Activated naive CD4-positive, alpha-beta T cell treated with anti-CD3 and anti-CD28 coated beads for 36 hours (primary cell): ENCODE measurements around the gene TSC22D2. TPM values are rescaled to one million over a fixed set of nuclear protein-coding genes. Genes with fewer than 3 reads are reported as not detected.

Source experiments
- CTCF ChIA-PET: fragments of 350-600 bp; sonication (Branson Sonifier 250); formaldehyde crosslinking; loops from one replicate; lab custom pipeline; 2021; ENCODE audit warnings: antibody characterized with exemption; lab: Charles Lee
- DNase-seq: peaks from one replicate; pipeline ENCODE4 v3.0.0-alpha.2; 2020
- H3K27ac Mint-ChIP-seq: one replicate; pipeline ENCODE4 v1.8.0; 2021; ENCODE audit warnings: mild to moderate bottlenecking, mixed read lengths
- H3K27me3 Mint-ChIP-seq: one replicate; pipeline ENCODE4 v1.8.0; 2021; ENCODE audit warnings: low read depth, mixed read lengths
- H3K36me3 Mint-ChIP-seq: one replicate; pipeline ENCODE4 v1.8.0; 2021; ENCODE audit warnings: low read depth, mixed read lengths
- H3K4me1 Mint-ChIP-seq: one replicate; pipeline ENCODE4 v1.8.0; 2021; ENCODE audit warnings: low read depth, mixed read lengths
- H3K4me3 Mint-ChIP-seq: one replicate; pipeline ENCODE4 v1.8.0; 2021; ENCODE audit warnings: mild to moderate bottlenecking, moderate library complexity, mixed read lengths
- H3K9me3 Mint-ChIP-seq: one replicate; pipeline ENCODE4 v1.8.0; 2021; ENCODE audit warnings: mixed read lengths
- intact Hi-C: fragments of 100-400 bp; cut with micrococcal nuclease; formaldehyde crosslinking; loops from one replicate; pipeline ENCODE4 v1.15.1; 2023
- total RNA-seq, 2 experiments: library from RNA; stranded (reverse); gene quantifications; one replicate each; pipeline ENCODE4 v1.2.3, GENCODE V29; 2021

TSC22D2 gene
- total RNA-seq, 2 experiments from 2014 or later = 13.0 to 13.7 TPM

- intact Hi-C loops = no loop called here
- Mint-ChIP-seq H3K4me1 (peaks cover 48% of the 10 kb centered on the region), H3K36me3 (peaks cover 2% of the 10 kb centered on the region), H3K4me3 (no peak overlapping the region), H3K27ac (no peak overlapping the region), H3K9me3 (no peaks in the 10 kb centered on the region), H3K27me3 (no peaks in the 10 kb centered on the region)
- CTCF ChIA-PET = interaction anchor here (0.9 kb wide), 1 partner anchor 32 kb away, joined by 3 read pairs; no protein-coding TSS in a partner anchor
- no peak for DNase-seq
Measured at GRCh38 chr3:150421256-150421655, 13.2 kb downstream of the TSC22D2 start.

GRCh38 chr3:150421799-150422548, 13.9 kb downstream of the TSC22D2 start:
- intact Hi-C loops = no loop called here
- Mint-ChIP-seq H3K4me3 (no peak overlapping the region), H3K36me3 (peaks cover 2% of the 10 kb centered on the region), H3K4me1 (peaks cover 45% of the 10 kb centered on the region), H3K27ac (no peak overlapping the region), H3K9me3 (no peaks in the 10 kb centered on the region), H3K27me3 (no peaks in the 10 kb centered on the region)
- no peak for DNase-seq
- CTCF ChIA-PET = interaction anchor here (0.9 kb wide), 1 partner anchor 32 kb away, joined by 3 read pairs; no protein-coding TSS in a partner anchor

DNA sequence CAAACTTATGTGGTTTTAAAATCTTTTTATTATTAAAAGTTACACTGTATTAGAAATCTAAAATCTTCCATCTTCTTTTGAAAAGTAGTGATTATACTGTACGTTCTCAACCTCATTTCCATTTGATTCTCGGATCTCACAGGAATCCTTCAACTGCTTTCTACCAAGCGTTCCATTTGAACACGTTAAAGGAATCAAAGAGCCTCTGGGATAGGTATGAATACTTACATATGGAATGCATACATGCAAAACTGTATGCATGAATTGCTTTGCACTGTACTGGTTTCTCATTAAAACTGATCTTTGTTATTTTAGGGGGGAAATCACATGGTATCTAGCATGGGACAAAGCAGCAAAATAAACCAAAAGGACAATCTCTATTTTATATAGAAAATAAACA, 14.8 kb downstream of the TSC22D2 start:
- H3K36me3 Mint-ChIP-seq = peaks cover 1% of the 10 kb centered on the region
- no peak overlapping the region for H3K27ac Mint-ChIP-seq
- peaks cover 40% of the 10 kb centered on the region for H3K4me1 Mint-ChIP-seq
- H3K9me3 Mint-ChIP-seq = no peaks in the 10 kb centered on the region
- no peaks in the 10 kb centered on the region for H3K27me3 Mint-ChIP-seq
- H3K4me3 Mint-ChIP-seq = no peak overlapping the region
- CTCF ChIA-PET = interaction anchor here (0.6 kb wide), 1 partner anchor 42 kb away, joined by 3 read pairs; no protein-coding TSS in a partner anchor
- DNase-seq = no peak
- intact Hi-C loops = no loop called here

DNA sequence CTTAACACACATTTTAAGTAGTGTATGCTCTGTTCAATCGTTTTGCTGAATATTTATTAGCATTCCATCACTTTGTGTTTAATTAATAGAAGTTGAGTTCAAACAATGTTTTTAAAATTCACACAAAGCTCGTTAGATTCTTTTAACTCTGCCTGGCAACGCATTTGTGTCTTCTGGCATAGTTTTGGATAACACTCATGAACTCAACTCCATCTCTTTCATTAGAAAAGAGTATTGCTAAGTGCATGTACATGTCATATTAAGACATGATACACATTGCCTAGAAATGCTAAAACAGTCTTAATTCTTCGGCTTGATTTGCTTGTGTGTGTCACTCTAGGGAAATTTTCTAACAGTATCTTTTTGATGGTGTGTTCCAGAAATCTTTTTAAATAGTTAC, 15.7 kb downstream of the TSC22D2 start:
- DNase-seq = no peak
- intact Hi-C loops = no loop called here
- H3K4me3 Mint-ChIP-seq = no peak overlapping the region
- H3K27ac Mint-ChIP-seq = no peak overlapping the region
- H3K9me3 Mint-ChIP-seq = no peaks in the 10 kb centered on the region
- peaks cover 1% of the 10 kb centered on the region for H3K36me3 Mint-ChIP-seq
- H3K4me1 Mint-ChIP-seq = peaks cover 39% of the 10 kb centered on the region
- no peaks in the 10 kb centered on the region for H3K27me3 Mint-ChIP-seq
- CTCF ChIA-PET = no interaction called here

- H3K36me3 Mint-ChIP-seq = peaks cover 1% of the 10 kb centered on the region
- H3K4me3 Mint-ChIP-seq = no peak overlapping the region
- CTCF ChIA-PET = no interaction called here
- intact Hi-C loops = no loop called here
- no peaks in the 10 kb centered on the region for H3K27me3 Mint-ChIP-seq
- H3K4me1 Mint-ChIP-seq = peaks cover 39% of the 10 kb centered on the region
- DNase-seq = no peak
- no peak overlapping the region for H3K27ac Mint-ChIP-seq
- no peaks in the 10 kb centered on the region for H3K9me3 Mint-ChIP-seq
Measured at GRCh38 chr3:150426292-150426691, 18.2 kb downstream of the TSC22D2 start.

DNA sequence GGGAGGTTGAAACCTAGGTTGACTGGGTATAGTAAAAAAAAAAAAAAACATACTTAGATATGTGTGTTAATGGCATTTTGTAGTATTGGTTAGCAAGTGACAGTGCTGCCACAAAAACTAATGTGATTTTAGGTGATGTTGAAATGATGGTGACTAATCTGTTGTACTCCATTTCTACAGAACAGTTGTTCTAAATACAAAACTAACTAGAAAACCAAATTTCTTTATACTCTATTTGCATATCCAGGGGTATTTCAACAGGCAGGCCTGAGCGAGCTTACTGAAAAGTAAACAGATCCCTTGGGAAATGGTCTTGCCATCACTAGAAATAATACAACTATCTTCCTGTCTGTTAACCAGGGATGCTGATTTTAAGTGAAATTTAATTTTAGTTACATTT, 20.5 kb downstream of the TSC22D2 start:
- peaks cover 38% of the 10 kb centered on the region for H3K4me1 Mint-ChIP-seq
- intact Hi-C loops = no loop called here
- DNase-seq = no peak
- no peak overlapping the region for H3K4me3 Mint-ChIP-seq
- no peak overlapping the region for H3K27ac Mint-ChIP-seq
- no peaks in the 10 kb centered on the region for H3K27me3 Mint-ChIP-seq
- peaks cover 2% of the 10 kb centered on the region for H3K36me3 Mint-ChIP-seq
- no peaks in the 10 kb centered on the region for H3K9me3 Mint-ChIP-seq
- CTCF ChIA-PET = no interaction called here

- no peak overlapping the region for H3K27ac Mint-ChIP-seq
- DNase-seq = no peak
- no peaks in the 10 kb centered on the region for H3K9me3 Mint-ChIP-seq
- H3K36me3 Mint-ChIP-seq = peaks cover 2% of the 10 kb centered on the region
- CTCF ChIA-PET = interaction anchor here (1.3 kb wide), 1 partner anchor 20 kb away, joined by 3 read pairs; no protein-coding TSS in a partner anchor
- intact Hi-C loops = no loop called here
- H3K4me3 Mint-ChIP-seq = no peak overlapping the region
- peaks cover 42% of the 10 kb centered on the region for H3K4me1 Mint-ChIP-seq
- no peaks in the 10 kb centered on the region for H3K27me3 Mint-ChIP-seq
Measured at GRCh38 chr3:150429767-150430671, 21.9 kb downstream of the TSC22D2 start.

DNA sequence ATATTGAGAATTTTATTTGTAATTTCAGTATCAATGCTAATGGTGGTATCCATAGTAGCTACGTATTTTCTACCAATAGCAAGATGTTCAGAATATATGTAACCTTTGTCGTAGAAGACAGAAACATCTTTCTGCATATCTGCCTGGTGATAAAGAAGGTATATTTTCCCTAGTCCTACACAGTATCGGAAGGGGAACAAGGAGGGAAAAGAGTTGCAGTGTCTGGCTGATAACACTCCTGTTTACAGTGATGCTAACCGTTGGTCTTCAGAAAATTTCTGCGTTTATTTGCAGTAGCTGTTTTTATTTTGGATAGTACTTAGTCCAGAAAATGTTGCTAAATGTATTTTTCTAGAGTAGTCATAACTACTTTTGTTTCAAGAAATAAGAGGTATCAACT, 25.2 kb downstream of the TSC22D2 start:
- DNase-seq = no peak
- H3K27me3 Mint-ChIP-seq = no peaks in the 10 kb centered on the region
- H3K9me3 Mint-ChIP-seq = no peaks in the 10 kb centered on the region
- H3K4me1 Mint-ChIP-seq = peaks cover 26% of the 10 kb centered on the region
- peaks cover 1% of the 10 kb centered on the region for H3K36me3 Mint-ChIP-seq
- no peak overlapping the region for H3K4me3 Mint-ChIP-seq
- CTCF ChIA-PET = interaction anchor here (0.6 kb wide), 1 partner anchor 404 kb away, joined by 3 read pairs; no protein-coding TSS in a partner anchor
- H3K27ac Mint-ChIP-seq = no peak overlapping the region
- intact Hi-C loops = no loop called here

DNA sequence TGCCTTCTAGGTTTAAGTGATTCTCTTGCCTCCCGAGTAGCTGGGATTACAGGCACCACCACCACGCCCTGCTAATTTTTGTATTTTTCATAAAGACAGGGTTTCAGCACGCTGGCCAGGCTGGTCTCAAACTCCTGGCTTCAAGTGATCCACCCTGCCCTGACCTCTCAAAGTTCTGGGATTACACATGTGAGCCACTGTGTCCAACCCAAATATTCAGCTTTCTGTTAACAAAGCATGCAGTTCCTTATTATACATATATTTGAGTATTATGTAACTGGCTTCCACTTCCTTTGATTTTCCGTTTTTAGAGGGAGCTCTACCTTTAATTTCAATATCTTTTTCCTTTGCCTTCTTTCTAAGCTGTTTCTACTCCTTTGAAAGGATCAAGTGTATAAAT, 26.1 kb downstream of the TSC22D2 start:
- no peak for DNase-seq
- CTCF ChIA-PET = no interaction called here
- intact Hi-C loops = no loop called here
- Mint-ChIP-seq H3K27ac (no peak overlapping the region), H3K9me3 (no peaks in the 10 kb centered on the region), H3K36me3 (peaks cover 1% of the 10 kb centered on the region), H3K4me3 (no peak overlapping the region), H3K4me1 (peaks cover 21% of the 10 kb centered on the region), H3K27me3 (no peaks in the 10 kb centered on the region)

GRCh38 chr3:150436161-150436560, 28.1 kb downstream of the TSC22D2 start:
- Mint-ChIP-seq H3K4me3 (no peak overlapping the region), H3K36me3 (peaks cover 2% of the 10 kb centered on the region), H3K27me3 (no peaks in the 10 kb centered on the region), H3K9me3 (no peaks in the 10 kb centered on the region), H3K27ac (no peak overlapping the region), H3K4me1 (peaks cover 16% of the 10 kb centered on the region)
- CTCF ChIA-PET = no interaction called here
- intact Hi-C loops = no loop called here
- DNase-seq = no peak

DNA sequence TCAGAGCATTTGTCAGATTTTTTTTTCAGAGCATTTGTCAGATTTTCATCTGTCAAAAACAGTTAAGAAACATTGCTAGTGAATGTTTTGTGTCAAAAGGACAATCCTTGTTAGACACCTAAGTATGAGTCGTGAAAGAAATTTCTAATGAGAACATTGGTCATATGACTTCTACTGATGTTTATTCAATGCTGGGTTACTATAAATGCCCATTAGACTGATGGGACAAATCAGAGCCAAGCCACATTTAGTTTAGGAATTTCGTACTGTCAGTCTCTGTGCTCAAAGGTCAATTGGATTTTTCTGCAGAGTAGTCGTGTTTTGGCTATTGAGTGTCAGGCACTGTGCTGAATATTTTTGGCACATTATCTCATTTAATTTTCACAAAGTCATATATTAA, 31.6 kb downstream of the TSC22D2 start:
- Mint-ChIP-seq H3K27ac (no peak overlapping the region), H3K36me3 (peaks cover 14% of the 10 kb centered on the region), H3K4me1 (peaks cover 11% of the 10 kb centered on the region), H3K27me3 (no peaks in the 10 kb centered on the region), H3K4me3 (no peak overlapping the region), H3K9me3 (no peaks in the 10 kb centered on the region)
- no peak for DNase-seq
- intact Hi-C loops = loop anchor here (5.0 kb wide), 1 partner anchor 48 kb away; no protein-coding TSS in a partner anchor
- CTCF ChIA-PET = no interaction called here

- no peaks in the 10 kb centered on the region for H3K27me3 Mint-ChIP-seq
- H3K4me1 Mint-ChIP-seq = peaks cover 28% of the 10 kb centered on the region
- DNase-seq = no peak
- H3K36me3 Mint-ChIP-seq = peaks cover 14% of the 10 kb centered on the region
- CTCF ChIA-PET = no interaction called here
- no peaks in the 10 kb centered on the region for H3K9me3 Mint-ChIP-seq
- H3K27ac Mint-ChIP-seq = no peak overlapping the region
- intact Hi-C loops = loop anchor here (5.0 kb wide), 1 partner anchor 44 kb away; no protein-coding TSS in a partner anchor
- no peak overlapping the region for H3K4me3 Mint-ChIP-seq
Measured at GRCh38 chr3:150443331-150443741, 35.2 kb downstream of the TSC22D2 start.
